ENCODE measurements around the gene MIER1.

The MIER1 gene

DNA sequence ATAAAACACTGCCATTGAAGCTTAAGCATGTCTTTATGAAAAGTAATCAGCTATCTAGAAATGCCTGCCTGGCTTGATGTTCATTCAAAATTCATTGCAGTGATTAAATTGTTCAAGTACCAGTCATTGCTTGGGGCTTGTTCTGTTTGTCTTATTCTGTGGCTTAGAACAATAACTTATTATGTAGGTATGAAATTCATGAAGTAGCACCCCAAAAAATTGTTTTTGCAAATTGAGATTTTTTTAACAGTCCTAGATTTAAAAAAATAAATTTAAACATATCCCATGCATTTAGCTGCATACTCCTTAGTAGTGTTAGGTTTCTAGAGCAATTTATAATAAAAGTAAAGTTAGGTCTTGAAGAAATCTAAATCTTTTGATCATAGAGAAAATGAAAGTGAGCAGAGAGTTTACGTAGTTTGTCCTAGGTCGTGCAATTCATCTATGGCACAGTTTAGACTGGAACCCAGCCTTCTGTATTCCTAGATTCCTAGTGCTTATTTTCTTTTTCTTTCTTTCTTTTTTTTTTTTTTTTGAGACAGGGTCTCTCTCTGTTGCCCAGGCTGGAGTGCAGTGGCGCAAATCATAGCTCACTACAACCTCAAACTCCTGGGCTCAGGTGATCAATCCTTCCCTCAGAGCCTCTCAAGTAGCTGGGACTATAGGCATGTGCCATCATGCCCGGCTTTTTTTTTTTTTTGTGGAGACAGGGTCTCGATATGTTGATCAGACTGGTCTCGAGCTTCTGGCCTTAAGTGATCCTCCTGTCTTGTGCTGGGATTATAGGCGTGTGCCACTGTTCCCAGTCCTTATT, 9.3 kb downstream of the MIER1 start:
- no peak for DNase-seq
- H4K91ac ChIP-seq (ENCODE audit: low read depth, low read length), result no peak overlapping the region
- peak overlapping the region; percentile 93 for H3K4ac ChIP-seq (ENCODE audit: low read depth, low read length)
- peaks cover 0 to 1% of the 10 kb centered on the region in 2 experiments for H3K4me1 ChIP-seq (ENCODE audit: control insufficient read depth in 1 of 2, insufficient read depth in 2 of 2, low read length in 2 of 2)
- no peak overlapping the region for H4K8ac ChIP-seq (ENCODE audit: low read depth, low read length)
- no peak overlapping the region for H3K4me3 ChIP-seq (ENCODE audit: low read depth, low read length)
- no peaks in the 10 kb centered on the region for H3K9me3 ChIP-seq (ENCODE audit: insufficient read depth, low read depth, low read length)
- no peak overlapping the region for H2AK5ac ChIP-seq (ENCODE audit: low read length)
- H2BK120ac ChIP-seq (ENCODE audit: insufficient read depth, low read length, poor library complexity), result no peak overlapping the region
- H3K27ac ChIP-seq (ENCODE audit: low read depth, low read length), result no peak overlapping the region
- no peak overlapping the region for H3K23ac ChIP-seq (ENCODE audit: low read length)
- no peak overlapping the region for H4K12ac ChIP-seq (ENCODE audit: low read depth, low read length)
- peaks cover 0 to 2% of the 10 kb centered on the region in 2 experiments for H3K36me3 ChIP-seq (ENCODE audit: control insufficient read depth in 1 of 2, insufficient read depth in 2 of 2, low read length in 2 of 2)
- no peak overlapping the region for H3K4me2 ChIP-seq (ENCODE audit: low read length)
- H3K9ac ChIP-seq (ENCODE audit: low read length), result no peak overlapping the region
- peaks cover 8% of the 10 kb centered on the region for H3K79me1 ChIP-seq (ENCODE audit: low read length)
- H2BK5ac ChIP-seq (ENCODE audit: low read depth, low read length, poor library complexity), result no peak overlapping the region
- H3K18ac ChIP-seq (ENCODE audit: low read length), result no peak overlapping the region
- no peak overlapping the region for H2BK12ac ChIP-seq (ENCODE audit: low read length)
- no CpG with 5 or more reads among the region's 7 CpGs for WGBS (ENCODE audit: extremely low coverage, insufficient coverage, insufficient read length)
- peaks cover 12% of the 10 kb centered on the region for H3K79me2 ChIP-seq (ENCODE audit: control insufficient read depth, insufficient read depth, low read length, poor library complexity)
- no peaks in the 10 kb centered on the region for H3K27me3 ChIP-seq (ENCODE audit: insufficient read depth, low read length)
- H3K14ac ChIP-seq (ENCODE audit: low read length), result no peak overlapping the region
- no peak overlapping the region for H2AFZ ChIP-seq (ENCODE audit: insufficient read depth, low read length, poor library complexity)

- no CpG with 5 or more reads among the region's 1 CpG for WGBS (ENCODE audit: extremely low coverage, insufficient coverage, insufficient read length)
- Histone ChIP-seq H3K9ac (ENCODE audit: low read length) (no peak overlapping the region), H4K8ac (ENCODE audit: low read depth, low read length) (no peak overlapping the region)
These were observed 12.9 kb downstream of the MIER1 start for GRCh38 chr1:66937529-66938234.

GRCh38 chr1:66938613-66939012, 13.8 kb downstream of the MIER1 start:
- H3K14ac ChIP-seq (ENCODE audit: low read length), result no peak overlapping the region
- no peak overlapping the region for H3K4ac ChIP-seq (ENCODE audit: low read depth, low read length)
- no peak overlapping the region for H2BK120ac ChIP-seq (ENCODE audit: insufficient read depth, low read length, poor library complexity)
- peaks cover 3 to 5% of the 10 kb centered on the region in 2 experiments for H3K36me3 ChIP-seq (ENCODE audit: control insufficient read depth in 1 of 2, insufficient read depth in 2 of 2, low read length in 2 of 2)
- no peak overlapping the region for H2AK5ac ChIP-seq (ENCODE audit: low read length)
- no peak overlapping the region for H3K23ac ChIP-seq (ENCODE audit: low read length)
- H2BK12ac ChIP-seq (ENCODE audit: low read length), result no peak overlapping the region
- no peaks in the 10 kb centered on the region for H3K9me3 ChIP-seq (ENCODE audit: insufficient read depth, low read depth, low read length)
- H3K4me3 ChIP-seq (ENCODE audit: low read depth, low read length), result no peak overlapping the region
- no peak overlapping the region for H2AFZ ChIP-seq (ENCODE audit: insufficient read depth, low read length, poor library complexity)
- peak in 1 of 2 donors; percentile 51 for DNase-seq
- H3K27ac ChIP-seq (ENCODE audit: low read depth, low read length), result no peak overlapping the region
- H3K79me1 ChIP-seq (ENCODE audit: low read length), result no peaks in the 10 kb centered on the region
- peaks cover 7% of the 10 kb centered on the region for H3K79me2 ChIP-seq (ENCODE audit: control insufficient read depth, insufficient read depth, low read length, poor library complexity)
- H3K9ac ChIP-seq (ENCODE audit: low read length), result no peak overlapping the region
- no peak overlapping the region for H4K12ac ChIP-seq (ENCODE audit: low read depth, low read length)
- no peak overlapping the region for H3K4me2 ChIP-seq (ENCODE audit: low read length)
- no peak overlapping the region for H4K91ac ChIP-seq (ENCODE audit: low read depth, low read length)
- H3K27me3 ChIP-seq (ENCODE audit: insufficient read depth, low read length), result no peaks in the 10 kb centered on the region
- no peak overlapping the region for H3K18ac ChIP-seq (ENCODE audit: low read length)
- H2BK5ac ChIP-seq (ENCODE audit: low read depth, low read length, poor library complexity), result no peak overlapping the region
- H4K8ac ChIP-seq (ENCODE audit: low read depth, low read length), result no peak overlapping the region
- H3K4me1 ChIP-seq (ENCODE audit: control insufficient read depth in 1 of 2, insufficient read depth in 2 of 2, low read length in 2 of 2), result peaks cover 0 to 1% of the 10 kb centered on the region in 2 experiments

More at GRCh38 chr1:66937529-66938234, 12.9 kb downstream of the MIER1 start:
- Histone ChIP-seq H3K79me2 (ENCODE audit: control insufficient read depth, insufficient read depth, low read length, poor library complexity) (peaks cover 7% of the 10 kb centered on the region), H2AK5ac (ENCODE audit: low read length) (no peak overlapping the region), H4K12ac (ENCODE audit: low read depth, low read length) (no peak overlapping the region), H3K4me3 (ENCODE audit: low read depth, low read length) (no peak overlapping the region), H2BK5ac (ENCODE audit: low read depth, low read length, poor library complexity) (no peak overlapping the region), H2BK120ac (ENCODE audit: insufficient read depth, low read length, poor library complexity) (no peak overlapping the region), H3K4me2 (ENCODE audit: low read length) (no peak overlapping the region), H3K9me3 (ENCODE audit: insufficient read depth, low read depth, low read length) (no peaks in the 10 kb centered on the region), H3K23ac (ENCODE audit: low read length) (no peak overlapping the region), H3K4me1 (ENCODE audit: control insufficient read depth in 1 of 2, insufficient read depth in 2 of 2, low read length in 2 of 2) (peaks cover 0 to 1% of the 10 kb centered on the region in 2 experiments), H2BK12ac (ENCODE audit: low read length) (no peak overlapping the region), H2AFZ (ENCODE audit: insufficient read depth, low read length, poor library complexity) (no peak overlapping the region), H3K27ac (ENCODE audit: low read depth, low read length) (no peak overlapping the region), H3K79me1 (ENCODE audit: low read length) (no peaks in the 10 kb centered on the region), H3K36me3 (ENCODE audit: control insufficient read depth in 1 of 2, insufficient read depth in 2 of 2, low read length in 2 of 2) (peaks cover 3 to 5% of the 10 kb centered on the region in 2 experiments), H3K4ac (ENCODE audit: low read depth, low read length) (peak overlapping the region; percentile 97), H3K27me3 (ENCODE audit: insufficient read depth, low read length) (no peaks in the 10 kb centered on the region), H4K91ac (ENCODE audit: low read depth, low read length) (no peak overlapping the region), H3K18ac (ENCODE audit: low read length) (peak overlapping the region; percentile 59), H3K14ac (ENCODE audit: low read length) (no peak overlapping the region)
- no peak for DNase-seq

- Histone ChIP-seq H3K18ac (ENCODE audit: low read length) (no peak overlapping the region), H3K79me1 (ENCODE audit: low read length) (no peaks in the 10 kb centered on the region), H2AFZ (ENCODE audit: insufficient read depth, low read length, poor library complexity) (no peak overlapping the region), H2BK12ac (ENCODE audit: low read length) (no peak overlapping the region), H3K4me2 (ENCODE audit: low read length) (no peak overlapping the region), H3K27ac (ENCODE audit: low read depth, low read length) (no peak overlapping the region), H4K8ac (ENCODE audit: low read depth, low read length) (no peak overlapping the region), H3K4ac (ENCODE audit: low read depth, low read length) (no peak overlapping the region), H3K23ac (ENCODE audit: low read length) (no peak overlapping the region), H3K14ac (ENCODE audit: low read length) (no peak overlapping the region), H3K27me3 (ENCODE audit: insufficient read depth, low read length) (no peaks in the 10 kb centered on the region), H3K4me3 (ENCODE audit: low read depth, low read length) (no peak overlapping the region), H2AK5ac (ENCODE audit: low read length) (no peak overlapping the region), H3K9me3 (ENCODE audit: insufficient read depth, low read depth, low read length) (no peaks in the 10 kb centered on the region), H3K9ac (ENCODE audit: low read length) (no peak overlapping the region), H4K12ac (ENCODE audit: low read depth, low read length) (no peak overlapping the region), H3K4me1 (ENCODE audit: control insufficient read depth in 1 of 2, insufficient read depth in 2 of 2, low read length in 2 of 2) (peaks cover 0 to 4% of the 10 kb centered on the region in 2 experiments), H3K36me3 (ENCODE audit: control insufficient read depth in 1 of 2, insufficient read depth in 2 of 2, low read length in 2 of 2) (peaks cover 6 to 9% of the 10 kb centered on the region in 2 experiments), H2BK120ac (ENCODE audit: insufficient read depth, low read length, poor library complexity) (no peak overlapping the region), H3K79me2 (ENCODE audit: control insufficient read depth, insufficient read depth, low read length, poor library complexity) (peaks cover 4% of the 10 kb centered on the region), H4K91ac (ENCODE audit: low read depth, low read length) (no peak overlapping the region), H2BK5ac (ENCODE audit: low read depth, low read length, poor library complexity) (no peak overlapping the region)
- WGBS (ENCODE audit: extremely low coverage, insufficient coverage, insufficient read length), result no CpG with 5 or more reads among the region's 1 CpG
- DNase-seq, result no peak
These were observed 16.2 kb downstream of the MIER1 start for GRCh38 chr1:66940981-66941380.

All from trophoblast cell (in vitro differentiated cells and primary cell).